AG09309 (cell line): ENCODE data around the gene TTBK1.

ENCODE experiments used
- DNase-seq: peaks from one replicate; pipeline ENCODE4 v3.0.0-alpha.2; 2010; ENCODE audit warnings: low read depth
- H3K4me3 ChIP-seq: 2 replicates; pipeline ENCODE4 v1.5.1; 2011; ENCODE audit warnings: mild to moderate bottlenecking, low read depth, low read length, moderate library complexity; ENCODE audit not compliant: control insufficient read depth
- TF ChIP-seq, protein P1 (sequence below): IDR thresholded peaks from 2 replicates; pipeline ENCODE4 v1.5.1; 2011; ENCODE audit warnings: mild to moderate bottlenecking, low read depth, low read length, inconsistent platforms; ENCODE audit not compliant: insufficient read depth, control insufficient read depth; ENCODE audit errors: missing control alignments

The TTBK1 gene

GRCh38 chr6:43308101-43308989, 65.1 kb downstream of the TTBK1 start, which contains the start of gene CRIP3:
TSS of gene CRIP3 (minus strand) at chr6:43308826. CDS start at chr6:43308792, 34 bp downstream.
- TF ChIP-seq, protein P1, sequence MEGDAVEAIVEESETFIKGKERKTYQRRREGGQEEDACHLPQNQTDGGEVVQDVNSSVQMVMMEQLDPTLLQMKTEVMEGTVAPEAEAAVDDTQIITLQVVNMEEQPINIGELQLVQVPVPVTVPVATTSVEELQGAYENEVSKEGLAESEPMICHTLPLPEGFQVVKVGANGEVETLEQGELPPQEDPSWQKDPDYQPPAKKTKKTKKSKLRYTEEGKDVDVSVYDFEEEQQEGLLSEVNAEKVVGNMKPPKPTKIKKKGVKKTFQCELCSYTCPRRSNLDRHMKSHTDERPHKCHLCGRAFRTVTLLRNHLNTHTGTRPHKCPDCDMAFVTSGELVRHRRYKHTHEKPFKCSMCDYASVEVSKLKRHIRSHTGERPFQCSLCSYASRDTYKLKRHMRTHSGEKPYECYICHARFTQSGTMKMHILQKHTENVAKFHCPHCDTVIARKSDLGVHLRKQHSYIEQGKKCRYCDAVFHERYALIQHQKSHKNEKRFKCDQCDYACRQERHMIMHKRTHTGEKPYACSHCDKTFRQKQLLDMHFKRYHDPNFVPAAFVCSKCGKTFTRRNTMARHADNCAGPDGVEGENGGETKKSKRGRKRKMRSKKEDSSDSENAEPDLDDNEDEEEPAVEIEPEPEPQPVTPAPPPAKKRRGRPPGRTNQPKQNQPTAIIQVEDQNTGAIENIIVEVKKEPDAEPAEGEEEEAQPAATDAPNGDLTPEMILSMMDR, result peak; percentile 12
- no peak for DNase-seq
- peak within 1 kb of the TSS; percentile 26 for H3K4me3 ChIP-seq

GRCh38 chr6:43308990-43309477, 65.8 kb downstream of the TTBK1 start:
- DNase-seq, result no peak
- H3K4me3 ChIP-seq, result no peak overlapping the region; the same call in 1 of the 2 replicates
- TF ChIP-seq, protein P1, result no peak

DNA sequence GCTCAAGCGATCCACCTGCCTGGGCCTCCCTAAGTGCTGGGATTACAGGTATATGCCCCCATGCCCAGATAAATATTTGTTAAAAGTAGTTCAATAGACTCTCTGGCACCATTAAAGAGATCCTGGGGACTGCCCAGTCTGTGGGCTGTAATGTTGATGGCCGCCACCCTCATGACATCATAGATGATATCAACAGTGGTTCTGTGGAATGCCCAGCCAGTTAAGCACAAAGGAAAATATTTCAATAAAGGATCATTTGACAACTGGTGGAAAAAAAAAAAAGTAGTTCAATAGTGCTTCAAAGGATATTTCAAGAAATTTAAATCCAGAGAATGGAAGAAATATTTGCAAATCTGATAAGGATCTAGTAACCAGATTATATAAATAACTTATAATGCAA, 66.9 kb downstream of the TTBK1 start:
- DNase-seq, result no peak
- TF ChIP-seq, protein P1, result no peak
- H3K4me3 ChIP-seq, result no peak overlapping the region

DNA sequence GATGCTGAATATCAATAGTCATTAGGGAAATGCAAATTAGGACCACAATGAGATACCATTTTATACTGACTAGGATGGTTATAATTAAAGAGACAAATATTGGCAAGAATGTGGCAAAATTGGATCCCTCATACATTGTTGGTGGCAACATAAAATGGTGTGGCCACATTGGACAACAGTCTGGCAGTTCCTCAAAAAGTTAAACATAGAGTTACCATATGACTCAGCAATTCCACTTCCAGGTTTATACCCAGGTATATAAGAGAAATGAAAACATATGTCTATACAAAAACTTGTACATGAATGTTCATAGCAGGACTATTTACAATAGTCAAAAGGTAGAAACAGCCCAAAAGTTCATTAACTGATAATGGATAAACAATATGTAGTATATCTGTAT, 67.3 kb downstream of the TTBK1 start:
- no peak overlapping the region for H3K4me3 ChIP-seq
- DNase-seq, result no peak
- TF ChIP-seq, protein P1, result no peak

GRCh38 chr6:43311666-43312065, 68.4 kb downstream of the TTBK1 start:
- H3K4me3 ChIP-seq, result no peak overlapping the region
- TF ChIP-seq, protein P1, result no peak
- no peak for DNase-seq

DNA sequence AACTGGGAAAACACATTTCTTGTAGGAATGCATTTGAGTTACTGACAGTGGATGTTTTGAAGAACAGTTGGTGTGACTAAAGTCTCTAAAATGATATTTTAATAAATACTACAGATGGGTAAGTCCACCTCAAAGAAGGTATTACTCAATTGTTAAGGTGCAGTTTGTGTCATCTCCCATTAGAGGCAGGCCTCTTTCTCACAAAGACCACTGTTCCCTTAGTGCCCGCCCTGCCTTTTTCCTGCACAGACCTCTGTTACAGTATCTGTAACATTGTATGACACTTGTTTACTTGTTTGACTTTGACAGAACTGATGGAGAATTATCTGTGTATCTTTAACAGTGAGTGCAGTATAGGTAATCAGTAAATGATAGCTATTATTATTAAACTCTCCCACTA, 70.5 kb downstream of the TTBK1 start:
- TF ChIP-seq, protein P1, result no peak
- no peak for DNase-seq
- H3K4me3 ChIP-seq, result no peak overlapping the region

DNA sequence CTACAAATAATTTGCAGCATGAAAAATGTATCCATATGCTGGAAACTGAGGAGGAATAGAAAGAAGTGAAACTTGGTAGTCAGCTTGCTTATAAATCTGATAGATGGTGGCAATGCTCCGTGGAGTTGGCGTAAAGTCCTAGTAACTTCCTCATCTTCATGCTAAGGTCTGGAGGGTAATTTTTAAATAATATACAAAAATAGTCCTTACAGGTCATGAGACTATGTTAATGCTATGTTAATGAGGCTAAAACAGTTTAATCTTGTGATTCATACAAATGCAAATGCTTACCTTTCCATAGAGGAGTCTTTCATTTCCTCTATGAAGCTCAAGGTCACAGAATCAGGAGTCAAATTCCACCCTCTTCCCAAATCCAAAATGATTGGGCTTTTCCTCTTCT, 74.7 kb downstream of the TTBK1 start:
- TF ChIP-seq, protein P1, result no peak
- no peak overlapping the region for H3K4me3 ChIP-seq
- no peak for DNase-seq
